Measurements from ENCODE around the gene STXBP6.

Gene STXBP6

DNA sequence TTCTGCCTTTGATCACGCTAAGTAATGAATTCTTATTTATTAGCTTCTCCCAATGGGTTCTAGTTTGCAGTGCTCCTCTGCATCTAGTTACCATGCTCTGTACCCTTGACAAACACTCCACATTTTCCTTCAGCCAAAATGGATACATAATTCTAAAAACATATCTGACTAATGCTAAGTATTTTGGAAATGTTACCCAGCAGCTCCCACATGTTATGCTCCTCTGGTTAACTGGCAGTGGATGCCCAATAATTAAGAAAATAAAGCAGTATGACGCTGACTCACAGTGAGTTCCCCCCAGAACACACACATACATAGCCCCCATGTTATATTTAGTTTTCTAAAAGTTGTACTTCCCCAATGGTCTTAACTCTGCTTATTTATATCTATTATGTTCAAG is 74.6 kb downstream of the STXBP6 start:
- TF ChIP-seq, protein P1, sequence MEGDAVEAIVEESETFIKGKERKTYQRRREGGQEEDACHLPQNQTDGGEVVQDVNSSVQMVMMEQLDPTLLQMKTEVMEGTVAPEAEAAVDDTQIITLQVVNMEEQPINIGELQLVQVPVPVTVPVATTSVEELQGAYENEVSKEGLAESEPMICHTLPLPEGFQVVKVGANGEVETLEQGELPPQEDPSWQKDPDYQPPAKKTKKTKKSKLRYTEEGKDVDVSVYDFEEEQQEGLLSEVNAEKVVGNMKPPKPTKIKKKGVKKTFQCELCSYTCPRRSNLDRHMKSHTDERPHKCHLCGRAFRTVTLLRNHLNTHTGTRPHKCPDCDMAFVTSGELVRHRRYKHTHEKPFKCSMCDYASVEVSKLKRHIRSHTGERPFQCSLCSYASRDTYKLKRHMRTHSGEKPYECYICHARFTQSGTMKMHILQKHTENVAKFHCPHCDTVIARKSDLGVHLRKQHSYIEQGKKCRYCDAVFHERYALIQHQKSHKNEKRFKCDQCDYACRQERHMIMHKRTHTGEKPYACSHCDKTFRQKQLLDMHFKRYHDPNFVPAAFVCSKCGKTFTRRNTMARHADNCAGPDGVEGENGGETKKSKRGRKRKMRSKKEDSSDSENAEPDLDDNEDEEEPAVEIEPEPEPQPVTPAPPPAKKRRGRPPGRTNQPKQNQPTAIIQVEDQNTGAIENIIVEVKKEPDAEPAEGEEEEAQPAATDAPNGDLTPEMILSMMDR (IDR thresholded peaks at IDR 0.05; ENCODE audit: low read depth, low read length): no peak
- DNase-seq (ENCODE audit: extremely low read depth, low read depth): no peak

DNA sequence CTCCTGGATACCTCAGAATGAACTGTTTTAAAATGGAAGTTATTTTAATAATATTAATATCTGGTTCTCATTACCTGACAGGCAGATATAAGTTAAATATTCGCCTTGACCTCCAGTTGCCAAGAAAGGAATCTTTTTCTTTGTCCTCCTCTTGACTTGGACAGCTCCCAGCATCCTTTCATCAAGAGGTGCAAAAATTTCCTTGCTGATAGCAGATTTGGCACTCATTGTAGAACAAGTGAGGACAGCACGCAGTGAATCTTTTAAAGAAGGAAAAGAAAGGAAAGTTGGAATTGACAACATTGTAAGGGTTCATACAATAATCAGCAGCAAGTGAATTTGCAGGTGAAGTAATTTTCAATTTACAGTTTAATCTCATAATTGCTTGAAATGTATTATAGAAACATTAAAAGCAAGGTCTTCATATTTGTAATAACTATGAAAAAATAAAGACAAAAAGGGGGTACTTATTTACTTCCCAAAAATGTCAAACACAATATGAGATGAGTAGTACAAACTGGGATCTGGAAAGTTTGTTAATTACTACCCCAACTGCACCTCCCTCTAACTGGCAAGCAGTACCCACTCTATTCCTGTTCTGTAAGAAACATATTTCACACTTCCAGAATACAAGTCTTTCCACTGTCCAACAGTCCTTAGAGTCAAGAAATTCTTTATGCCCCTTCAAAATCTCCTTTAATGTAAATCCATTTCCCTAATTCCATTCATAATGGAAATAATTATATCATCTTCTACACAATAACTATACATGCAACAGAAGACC is 75.2 kb downstream of the STXBP6 start:
- DNase-seq (ENCODE audit: extremely low read depth, low read depth): no peak
- TF ChIP-seq, protein P1 (IDR thresholded peaks at IDR 0.05; ENCODE audit: low read depth, low read length): no peak

DNA sequence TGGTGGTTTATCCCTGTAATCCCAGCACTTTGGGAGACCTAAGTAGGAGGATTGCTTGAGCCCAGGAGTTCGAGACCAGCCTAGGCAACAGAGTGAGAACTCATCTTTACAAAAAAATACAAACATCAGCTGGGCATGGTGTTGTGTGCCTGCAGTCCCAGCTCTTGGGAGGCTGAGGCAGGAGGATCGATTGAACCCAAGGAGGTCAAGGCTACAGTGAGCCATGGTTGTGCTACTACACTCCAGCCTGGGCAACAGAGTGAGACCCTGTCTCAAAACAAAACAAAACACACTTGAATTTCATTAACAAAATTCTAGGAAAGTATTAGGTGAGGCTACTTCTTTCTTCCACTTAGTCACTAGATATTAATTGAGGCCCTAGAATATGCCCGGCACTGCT is 77.1 kb downstream of the STXBP6 start:
- TF ChIP-seq, protein P1 (IDR thresholded peaks at IDR 0.05; ENCODE audit: low read depth, low read length): no peak
- DNase-seq (ENCODE audit: extremely low read depth, low read depth): no peak

DNA sequence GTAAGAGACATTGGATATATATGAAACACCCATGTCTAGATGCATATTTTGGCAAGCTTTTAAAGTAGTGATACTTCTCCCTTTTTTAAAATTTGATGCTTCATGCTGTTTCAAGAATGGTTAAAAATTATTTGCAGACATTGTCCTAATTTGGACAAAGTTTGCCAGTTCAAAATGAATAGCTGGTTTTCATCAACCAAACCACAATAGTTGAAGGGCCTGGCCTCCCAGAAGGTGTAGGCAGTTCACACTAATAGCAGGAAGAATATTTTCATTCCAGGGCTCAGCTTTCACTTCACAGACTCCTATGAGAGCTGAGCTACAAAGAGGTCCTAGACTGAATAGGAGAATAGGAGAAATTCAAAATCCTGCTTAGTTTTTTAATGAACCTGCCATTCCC is 78.7 kb downstream of the STXBP6 start:
- DNase-seq (ENCODE audit: extremely low read depth, low read depth): no peak
- TF ChIP-seq, protein P1 (IDR thresholded peaks at IDR 0.05; ENCODE audit: low read depth, low read length): no peak

DNA sequence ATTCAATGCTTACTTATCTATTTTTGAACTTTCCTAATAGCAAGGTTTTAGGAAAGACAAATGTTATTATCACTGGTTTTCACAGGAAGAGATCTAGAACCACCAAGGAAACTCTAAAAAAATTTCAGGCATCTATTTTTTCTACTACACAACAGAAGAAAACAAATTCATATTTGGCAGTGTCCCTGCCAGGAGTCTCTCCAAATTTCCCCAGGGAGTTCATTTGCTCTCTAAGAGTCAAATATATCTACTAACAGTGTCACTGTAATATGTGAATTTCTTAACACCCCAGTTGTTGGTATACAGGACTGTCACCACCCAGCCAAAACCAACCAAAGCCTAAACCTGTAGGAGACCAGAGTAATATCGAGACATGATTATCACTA is 83.4 kb downstream of the STXBP6 start:
- TF ChIP-seq, protein P1 (IDR thresholded peaks at IDR 0.05; ENCODE audit: low read depth, low read length): no peak
- no peak for DNase-seq (ENCODE audit: extremely low read depth, low read depth)

DNA sequence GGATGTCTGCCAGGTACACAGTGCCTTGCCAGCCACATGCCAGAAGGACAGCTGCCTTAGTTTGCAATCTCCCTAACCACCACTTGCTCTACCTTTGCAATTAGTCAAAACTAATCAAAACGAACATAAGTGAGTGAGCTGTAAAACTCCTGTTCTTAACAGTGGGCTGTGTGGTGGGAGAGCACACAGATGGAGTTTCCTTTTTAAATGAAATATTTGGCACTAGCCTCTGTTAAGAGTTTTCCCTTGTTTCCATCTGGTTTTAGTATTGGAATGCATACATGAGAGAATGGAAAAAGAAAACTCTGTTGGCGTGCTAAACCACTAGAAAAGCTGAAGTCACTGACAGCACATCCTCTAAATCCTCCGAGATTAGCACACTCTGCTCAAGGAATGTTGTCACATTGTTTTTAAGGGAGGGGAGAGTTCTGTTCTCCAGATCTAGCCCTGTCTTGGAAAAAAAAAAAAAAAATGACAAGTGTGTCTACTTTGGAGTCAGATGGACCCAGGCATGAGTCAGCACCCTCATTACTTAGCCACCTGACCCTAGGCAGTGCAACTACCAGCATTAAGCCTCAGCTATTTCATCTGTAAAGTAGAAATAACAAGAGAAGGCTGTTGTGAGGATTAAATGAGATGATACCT is 83.9 kb downstream of the STXBP6 start:
- peak; percentile 28 for DNase-seq (ENCODE audit: extremely low read depth, low read depth)
- TF ChIP-seq, protein P1 (IDR thresholded peaks at IDR 0.05; ENCODE audit: low read depth, low read length): no peak

DNA sequence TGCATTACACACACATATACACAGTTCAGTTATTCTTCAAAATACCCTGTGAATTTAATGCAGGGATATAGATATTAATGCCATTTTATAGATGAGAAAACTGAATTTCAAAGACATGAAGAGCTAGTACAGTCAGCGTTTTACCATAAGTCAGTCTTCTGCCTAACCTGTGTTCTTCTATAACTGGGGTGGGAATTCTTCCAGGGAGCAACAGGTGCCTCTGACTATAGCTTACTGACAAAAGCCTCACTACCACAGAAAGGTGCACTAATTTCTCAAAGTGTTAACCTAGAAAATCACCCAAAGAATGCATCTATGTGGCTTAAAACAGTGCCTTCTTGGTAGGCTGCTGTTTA is 84.4 kb downstream of the STXBP6 start:
- TF ChIP-seq, protein P1 (IDR thresholded peaks at IDR 0.05; ENCODE audit: low read depth, low read length): no peak
- DNase-seq (ENCODE audit: extremely low read depth, low read depth): no peak

Measured in AG09319 (cell line).